ENCODE data around the gene NCKAP5.

Gene NCKAP5

DNA sequence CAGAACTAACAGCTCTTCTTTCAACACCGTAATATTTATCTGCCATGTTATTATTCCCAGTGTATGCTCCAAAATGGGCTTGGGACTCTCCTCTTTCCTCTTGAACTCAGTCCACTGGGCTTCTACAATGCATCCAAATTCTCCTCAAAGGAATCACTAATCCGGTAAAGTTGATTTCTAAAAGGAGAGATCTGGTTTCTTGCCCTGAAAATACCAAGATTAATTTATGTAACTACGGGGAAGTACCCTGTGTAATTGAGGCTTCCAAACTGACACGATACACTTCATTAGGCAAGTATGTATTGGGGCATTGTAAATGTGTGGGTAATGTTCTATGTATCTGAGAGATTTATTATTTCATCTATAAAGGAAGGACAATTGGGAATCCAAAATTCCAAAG, 5.7 kb downstream of the NCKAP5 start:
- Histone ChIP-seq H2BK12ac (ENCODE audit: low read length) (no peak overlapping the region), H3K14ac (ENCODE audit: low read length) (no peak overlapping the region), H2BK120ac (ENCODE audit: low read depth, low read length) (no peak overlapping the region), H3K4me1 (ENCODE audit: control insufficient read depth in 2 of 2, insufficient read depth in 1 of 2, low read depth in 1 of 2, low read length in 2 of 2) (peaks cover 9 to 22% of the 10 kb centered on the region in 2 donors), H3K18ac (ENCODE audit: low read length) (no peak overlapping the region), H4K8ac (ENCODE audit: low read depth, low read length) (no peak overlapping the region), H3K4ac (ENCODE audit: low read length) (no peak overlapping the region), H3K79me1 (ENCODE audit: low read depth, low read length) (no peaks in the 10 kb centered on the region), H2BK5ac (ENCODE audit: low read length) (no peak overlapping the region), H4K91ac (ENCODE audit: low read depth, low read length, poor library complexity) (no peak overlapping the region), H3K4me3 (ENCODE audit: low read length in 2 of 2) (no peak overlapping the region), H3K23ac (ENCODE audit: low read depth, low read length, poor library complexity) (no peak overlapping the region), H3K9me3 (replicated peaks in 1 of 2; ENCODE audit: control insufficient read depth in 2 of 2, insufficient read depth in 1 of 2, low read depth in 1 of 2, low read length in 2 of 2) (peaks cover 2 to 37% of the 10 kb centered on the region in 2 donors), H2BK15ac (ENCODE audit: low read length) (no peak overlapping the region), H3K4me2 (ENCODE audit: insufficient read depth, low read length, poor library complexity, severe bottlenecking) (no peak overlapping the region), H3K27me3 (ENCODE audit: control insufficient read depth in 3 of 3, insufficient read depth in 3 of 3, low read depth in 1 of 3, low read length in 3 of 3) (no peaks in the 10 kb centered on the region), H2AFZ (ENCODE audit: low read length) (no peak overlapping the region), H3K9ac (ENCODE audit: low read depth, low read length, poor library complexity) (no peak overlapping the region), H3K27ac (replicated peaks; ENCODE audit: low read length) (no peak overlapping the region), H3K36me3 (replicated peaks in 1 of 2; ENCODE audit: control insufficient read depth in 2 of 2, insufficient read depth in 2 of 2, low read length in 2 of 2) (peaks cover 0 to 92% of the 10 kb centered on the region in 2 donors), H2AK5ac (ENCODE audit: low read depth, low read length) (no peak overlapping the region)
- DNase-seq (ENCODE audit: low spot score), result no peak
- WGBS, 2 donors (ENCODE audit: extremely low coverage in 2 of 2, insufficient read length in 2 of 2, insufficient replicate concordance in 1 of 2), result no CpG with 5 or more reads among the region's 4 CpGs

DNA sequence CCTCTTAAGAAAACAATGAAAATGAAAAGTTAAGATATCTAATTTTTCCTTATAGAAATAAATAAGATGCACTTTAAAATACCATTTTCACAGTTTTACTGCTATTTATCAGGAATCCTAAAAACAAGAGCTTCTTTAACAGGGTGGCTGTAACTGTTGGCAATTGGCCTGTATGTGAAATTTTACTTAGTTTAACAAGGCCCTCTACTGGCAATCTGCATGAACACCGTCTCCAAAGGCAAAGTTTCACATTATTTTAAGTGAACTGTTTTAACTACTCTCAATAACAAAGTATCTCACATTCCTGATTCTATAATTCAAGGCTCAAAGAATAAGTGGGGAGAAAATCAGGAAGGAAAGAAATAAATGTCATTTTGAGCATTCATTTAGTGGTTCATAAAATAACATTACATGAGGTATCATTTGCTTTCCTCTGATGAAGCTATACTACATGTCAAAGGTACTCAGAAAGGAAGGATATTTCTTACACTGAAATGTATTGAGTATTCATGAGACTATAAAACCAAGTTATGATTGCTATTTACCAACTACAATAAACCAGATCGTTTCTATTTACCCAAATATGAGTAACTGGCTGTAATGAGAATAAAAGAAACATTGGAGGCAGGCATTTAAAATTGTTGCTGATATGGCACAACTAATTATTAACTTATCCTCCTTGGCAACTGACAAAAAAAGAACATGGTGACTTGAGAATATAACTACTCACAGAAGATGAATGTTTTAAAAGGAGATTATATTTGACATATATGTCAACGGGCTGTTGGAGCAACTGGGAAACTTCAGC, 7.0 kb downstream of the NCKAP5 start:
- no peak overlapping the region for H2BK5ac ChIP-seq (ENCODE audit: low read length)

DNA sequence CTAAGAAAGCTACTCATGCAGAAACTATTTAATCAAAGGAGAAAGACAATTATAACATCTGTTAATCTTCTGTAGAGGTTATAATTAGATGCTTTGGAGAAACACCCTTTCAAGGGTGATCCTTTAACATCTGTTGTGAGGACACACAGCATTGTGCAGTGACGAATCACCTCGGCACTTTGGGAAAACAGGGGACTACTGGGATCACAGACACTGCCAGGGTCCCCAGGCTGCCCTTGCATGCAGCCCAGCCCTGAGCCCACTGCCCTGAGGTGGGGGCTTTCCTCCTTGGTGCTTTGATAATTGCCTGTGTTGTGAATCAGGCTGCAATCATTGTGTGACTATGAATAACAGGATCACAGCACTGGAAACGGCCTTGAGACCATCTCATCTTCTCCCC, 10.6 kb downstream of the NCKAP5 start:
- H2AFZ ChIP-seq (ENCODE audit: low read length), result no peak overlapping the region
- H3K9me3 ChIP-seq (replicated peaks in 1 of 2; ENCODE audit: control insufficient read depth in 2 of 2, insufficient read depth in 1 of 2, low read depth in 1 of 2, low read length in 2 of 2), result peaks cover 0 to 63% of the 10 kb centered on the region in 2 donors
- DNase-seq (ENCODE audit: low spot score), result no peak
- no peak overlapping the region for H2BK15ac ChIP-seq (ENCODE audit: low read length)
- H3K23ac ChIP-seq (ENCODE audit: low read depth, low read length, poor library complexity), result no peak overlapping the region
- no peak overlapping the region for H3K4me3 ChIP-seq (ENCODE audit: low read length in 2 of 2)
- no peaks in the 10 kb centered on the region for H3K79me1 ChIP-seq (ENCODE audit: low read depth, low read length)
- H3K14ac ChIP-seq (ENCODE audit: low read length), result no peak overlapping the region
- H2BK120ac ChIP-seq (ENCODE audit: low read depth, low read length), result no peak overlapping the region
- no CpG with 5 or more reads among the region's 3 CpGs for WGBS, 2 donors (ENCODE audit: extremely low coverage in 2 of 2, insufficient read length in 2 of 2, insufficient replicate concordance in 1 of 2)
- H3K36me3 ChIP-seq (replicated peaks in 1 of 2; ENCODE audit: control insufficient read depth in 2 of 2, insufficient read depth in 2 of 2, low read length in 2 of 2), result peaks cover 0 to 98% of the 10 kb centered on the region in 2 donors
- H2AK5ac ChIP-seq (ENCODE audit: low read depth, low read length), result no peak overlapping the region
- no peak overlapping the region for H3K18ac ChIP-seq (ENCODE audit: low read length)
- H3K4ac ChIP-seq (ENCODE audit: low read length), result no peak overlapping the region
- no peak overlapping the region for H4K91ac ChIP-seq (ENCODE audit: low read depth, low read length, poor library complexity)
- H4K8ac ChIP-seq (ENCODE audit: low read depth, low read length), result no peak overlapping the region
- H3K27ac ChIP-seq (replicated peaks; ENCODE audit: low read length), result no peak overlapping the region
- no peak overlapping the region for H3K4me2 ChIP-seq (ENCODE audit: insufficient read depth, low read length, poor library complexity, severe bottlenecking)
- H2BK12ac ChIP-seq (ENCODE audit: low read length), result no peak overlapping the region
- H2BK5ac ChIP-seq (ENCODE audit: low read length), result no peak overlapping the region
- no peak overlapping the region for H3K9ac ChIP-seq (ENCODE audit: low read depth, low read length, poor library complexity)
- H3K4me1 ChIP-seq (ENCODE audit: control insufficient read depth in 2 of 2, insufficient read depth in 1 of 2, low read depth in 1 of 2, low read length in 2 of 2), result peaks cover 0 to 3% of the 10 kb centered on the region in 2 donors
- no peaks in the 10 kb centered on the region for H3K27me3 ChIP-seq (ENCODE audit: control insufficient read depth in 3 of 3, insufficient read depth in 3 of 3, low read depth in 1 of 3, low read length in 3 of 3)

More for the DNA sequence above, 7.0 kb downstream of the NCKAP5 start:
- Histone ChIP-seq H3K4me2 (ENCODE audit: insufficient read depth, low read length, poor library complexity, severe bottlenecking) (no peak overlapping the region), H3K9ac (ENCODE audit: low read depth, low read length, poor library complexity) (no peak overlapping the region), H3K79me1 (ENCODE audit: low read depth, low read length) (no peaks in the 10 kb centered on the region), H3K36me3 (replicated peaks in 1 of 2; ENCODE audit: control insufficient read depth in 2 of 2, insufficient read depth in 2 of 2, low read length in 2 of 2) (peaks cover 0 to 97% of the 10 kb centered on the region in 2 donors), H3K14ac (ENCODE audit: low read length) (no peak overlapping the region), H3K27ac (replicated peaks; ENCODE audit: low read length) (no peak overlapping the region), H2BK12ac (ENCODE audit: low read length) (no peak overlapping the region), H4K91ac (ENCODE audit: low read depth, low read length, poor library complexity) (no peak overlapping the region), H2BK15ac (ENCODE audit: low read length) (no peak overlapping the region), H2AK5ac (ENCODE audit: low read depth, low read length) (no peak overlapping the region), H3K23ac (ENCODE audit: low read depth, low read length, poor library complexity) (no peak overlapping the region), H3K4me1 (ENCODE audit: control insufficient read depth in 2 of 2, insufficient read depth in 1 of 2, low read depth in 1 of 2, low read length in 2 of 2) (peaks cover 5 to 19% of the 10 kb centered on the region in 2 donors), H4K8ac (ENCODE audit: low read depth, low read length) (no peak overlapping the region), H3K9me3 (replicated peaks in 1 of 2; ENCODE audit: control insufficient read depth in 2 of 2, insufficient read depth in 1 of 2, low read depth in 1 of 2, low read length in 2 of 2) (peaks cover 2 to 49% of the 10 kb centered on the region in 2 donors), H3K18ac (ENCODE audit: low read length) (no peak overlapping the region), H3K4me3 (ENCODE audit: low read length in 2 of 2) (no peak overlapping the region), H2BK120ac (ENCODE audit: low read depth, low read length) (no peak overlapping the region), H3K4ac (ENCODE audit: low read length) (no peak overlapping the region), H3K27me3 (ENCODE audit: control insufficient read depth in 3 of 3, insufficient read depth in 3 of 3, low read depth in 1 of 3, low read length in 3 of 3) (no peaks in the 10 kb centered on the region), H2AFZ (ENCODE audit: low read length) (no peak overlapping the region)
- peak; percentile 29 for DNase-seq (ENCODE audit: low spot score)
- no CpG with 5 or more reads among the region's 3 CpGs for WGBS, 2 donors (ENCODE audit: extremely low coverage in 2 of 2, insufficient read length in 2 of 2, insufficient replicate concordance in 1 of 2)

DNA sequence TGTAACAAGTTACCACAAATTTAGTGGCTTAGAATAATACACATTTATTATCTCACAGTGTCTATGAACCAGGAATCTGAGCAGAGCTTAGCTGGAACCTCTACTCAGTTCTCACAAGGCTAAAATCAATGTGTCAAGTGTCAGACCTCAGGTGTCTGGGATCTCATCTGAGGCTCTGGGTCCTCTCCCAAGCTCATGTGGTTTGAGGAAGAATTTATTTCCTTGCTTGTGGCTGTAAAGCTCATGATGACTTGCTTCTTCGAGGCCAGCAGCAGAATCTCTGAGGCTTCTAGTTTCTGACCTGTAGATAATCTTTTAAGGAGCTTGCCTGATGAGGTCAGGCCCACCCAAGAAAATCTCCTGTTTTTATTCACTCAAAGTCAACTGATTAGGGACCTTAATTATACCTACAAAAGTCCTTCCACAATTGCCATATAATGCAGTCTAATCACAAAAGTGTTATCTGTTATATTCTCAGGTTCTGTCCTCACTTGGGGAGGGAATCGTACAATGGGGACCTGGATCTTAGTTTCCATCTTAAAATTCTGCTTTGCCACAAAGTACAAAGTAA, 14.3 kb downstream of the NCKAP5 start:
- no peak overlapping the region for H4K8ac ChIP-seq (ENCODE audit: low read depth, low read length)
- no peak overlapping the region for H2BK5ac ChIP-seq (ENCODE audit: low read length)
- H2BK12ac ChIP-seq (ENCODE audit: low read length), result no peak overlapping the region
- no peaks in the 10 kb centered on the region for H3K79me1 ChIP-seq (ENCODE audit: low read depth, low read length)
- H3K18ac ChIP-seq (ENCODE audit: low read length), result no peak overlapping the region
- H3K36me3 ChIP-seq (replicated peaks in 1 of 2; ENCODE audit: control insufficient read depth in 2 of 2, insufficient read depth in 2 of 2, low read length in 2 of 2), result peaks cover 0 to 64% of the 10 kb centered on the region in 2 donors
- H2AFZ ChIP-seq (ENCODE audit: low read length), result no peak overlapping the region
- H3K23ac ChIP-seq (ENCODE audit: low read depth, low read length, poor library complexity), result no peak overlapping the region
- DNase-seq (ENCODE audit: low spot score), result no peak
- H4K91ac ChIP-seq (ENCODE audit: low read depth, low read length, poor library complexity), result no peak overlapping the region
- H3K9ac ChIP-seq (ENCODE audit: low read depth, low read length, poor library complexity), result no peak overlapping the region
- no peak overlapping the region for H3K4ac ChIP-seq (ENCODE audit: low read length)
- no peaks in the 10 kb centered on the region for H3K27me3 ChIP-seq (ENCODE audit: control insufficient read depth in 3 of 3, insufficient read depth in 3 of 3, low read depth in 1 of 3, low read length in 3 of 3)
- no peak overlapping the region for H2BK120ac ChIP-seq (ENCODE audit: low read depth, low read length)
- H3K14ac ChIP-seq (ENCODE audit: low read length), result no peak overlapping the region
- H2AK5ac ChIP-seq (ENCODE audit: low read depth, low read length), result no peak overlapping the region
- no peak overlapping the region for H3K4me2 ChIP-seq (ENCODE audit: insufficient read depth, low read length, poor library complexity, severe bottlenecking)
- H2BK15ac ChIP-seq (ENCODE audit: low read length), result no peak overlapping the region
- peaks cover 0 to 50% of the 10 kb centered on the region in 2 donors for H3K9me3 ChIP-seq (replicated peaks in 1 of 2; ENCODE audit: control insufficient read depth in 2 of 2, insufficient read depth in 1 of 2, low read depth in 1 of 2, low read length in 2 of 2)
- no peak overlapping the region for H3K4me3 ChIP-seq (ENCODE audit: low read length in 2 of 2)
- no CpG with 5 or more reads among the region's 2 CpGs for WGBS, 2 donors (ENCODE audit: extremely low coverage in 2 of 2, insufficient read length in 2 of 2, insufficient replicate concordance in 1 of 2)
- no peak overlapping the region for H3K27ac ChIP-seq (replicated peaks; ENCODE audit: low read length)
- peaks cover 0 to 3% of the 10 kb centered on the region in 2 donors for H3K4me1 ChIP-seq (ENCODE audit: control insufficient read depth in 2 of 2, insufficient read depth in 1 of 2, low read depth in 1 of 2, low read length in 2 of 2)
